T47D (cell line): ENCODE measurements around the gene BTBD2.

ENCODE experiments used
- DNase-seq, 2 experiments: peaks; one replicate each; pipeline versions ENCODE4 v3.0.0 to v3.0.0-alpha.2; 2011 to 2012; ENCODE audit warnings: low read depth in 1 of 2, low spot score in 1 of 2
- JUND ChIP-seq: IDR thresholded peaks from 2 replicates; pipeline ENCODE4 v1.6.1; 2012; ENCODE audit warnings: low read depth
- in situ Hi-C: cut with HindIII; loops from 2 replicates; pipeline ENCODE4 v1.10.0; 2016; ENCODE audit warnings: low sequenced_read_pairs, low pct_unique_long_range_greater_than_20kb

Gene BTBD2

DNA sequence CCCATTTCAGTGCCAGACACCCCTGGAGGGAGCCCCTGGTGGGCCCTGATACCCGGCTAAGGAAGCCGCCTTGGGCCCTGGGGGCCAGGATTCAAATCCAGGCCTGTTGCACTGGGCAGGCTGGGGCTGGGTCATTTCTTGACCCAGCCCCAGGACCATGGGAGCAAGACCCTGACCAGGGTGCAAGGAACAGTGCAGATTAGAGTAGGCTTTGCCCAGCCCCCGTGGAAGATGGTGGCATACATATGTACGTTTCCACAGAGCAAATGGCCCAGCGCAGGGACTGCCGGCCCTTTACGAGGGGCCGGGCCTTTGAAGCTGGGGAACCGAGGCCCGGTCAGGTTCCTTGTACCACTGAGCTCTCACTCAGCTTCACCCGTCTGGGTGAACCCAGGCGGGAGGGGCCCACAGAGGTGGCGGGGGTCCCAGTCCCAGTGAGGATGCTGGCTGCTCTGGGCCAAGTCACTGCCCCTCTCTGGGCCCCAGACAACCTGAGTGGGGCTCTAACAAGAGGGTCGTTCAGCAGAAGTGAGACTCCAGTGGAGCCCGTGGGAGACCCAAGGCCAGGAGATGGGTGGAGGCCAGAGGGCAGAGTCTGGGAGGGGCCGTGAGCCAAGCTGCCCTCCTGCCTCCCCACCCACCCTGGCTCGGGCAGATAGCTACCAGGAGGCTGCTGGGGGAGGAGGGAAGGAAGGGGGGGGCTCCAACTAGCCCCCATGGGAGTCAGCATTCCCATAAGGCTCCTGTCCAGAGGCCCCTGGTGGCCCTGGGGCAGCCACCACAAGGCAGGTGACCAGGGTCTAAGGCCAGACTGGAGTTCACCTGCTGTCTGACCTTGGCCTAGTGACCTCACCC lies 32.8 kb upstream of the BTBD2 start:
- TF ChIP-seq JUND = no peak
- no peak for DNase-seq
- in situ Hi-C loops = no loop called here

DNA sequence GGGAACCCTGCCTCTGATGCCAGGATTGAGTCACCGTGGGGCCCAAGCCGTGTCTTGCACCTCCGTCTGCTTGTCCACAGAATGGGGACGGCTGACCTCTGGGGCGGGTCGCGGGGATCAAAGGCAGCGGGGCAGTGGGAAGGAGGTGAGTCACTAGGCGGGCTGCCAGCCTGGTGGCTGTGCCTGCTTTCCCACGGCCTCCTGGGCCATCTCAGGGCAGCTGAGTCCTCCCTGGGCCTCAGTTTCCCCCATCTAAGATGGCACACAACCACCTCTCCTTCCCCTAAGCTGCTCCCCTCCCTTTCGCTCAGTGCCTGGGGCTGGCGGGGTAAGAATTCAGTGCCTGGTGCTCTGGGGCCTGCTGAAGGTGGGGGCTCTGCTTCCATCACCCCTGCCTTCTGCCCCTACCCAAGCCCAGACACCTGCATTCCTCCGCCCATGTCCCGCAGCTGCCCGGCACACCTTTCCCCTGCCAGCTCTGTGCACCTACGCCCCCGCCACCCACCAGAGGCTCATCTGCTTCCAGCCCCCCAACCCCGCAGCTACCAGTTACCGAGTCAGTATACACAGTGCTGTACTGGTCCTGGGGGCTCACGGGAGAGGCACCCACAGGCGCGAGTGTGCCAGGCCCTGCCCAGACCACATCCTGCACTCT lies 32.1 kb upstream of the BTBD2 start:
- no peak for TF ChIP-seq JUND
- no peak for DNase-seq
- in situ Hi-C loops = no loop called here

DNA sequence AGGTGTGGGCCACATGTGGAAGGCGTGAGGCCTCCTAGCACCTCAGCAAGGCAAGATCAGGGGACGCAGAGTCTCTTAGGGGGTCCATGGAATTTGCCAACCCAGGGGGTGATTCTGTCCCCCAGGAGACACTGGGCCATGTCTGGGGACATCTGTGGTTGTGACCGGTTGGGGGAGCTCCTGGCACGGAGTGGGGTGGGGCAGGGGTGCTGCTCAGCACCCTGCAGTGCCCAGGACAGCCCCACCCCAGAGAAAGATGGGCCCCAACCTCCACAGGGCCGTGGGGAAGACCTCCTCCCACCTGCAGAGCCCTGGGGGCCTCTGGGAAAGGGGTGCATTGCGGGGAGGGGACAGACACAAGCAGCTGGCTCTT lies 31.5 kb upstream of the BTBD2 start:
- in situ Hi-C loops = no loop called here
- TF ChIP-seq JUND = no peak
- no peak for DNase-seq

DNA sequence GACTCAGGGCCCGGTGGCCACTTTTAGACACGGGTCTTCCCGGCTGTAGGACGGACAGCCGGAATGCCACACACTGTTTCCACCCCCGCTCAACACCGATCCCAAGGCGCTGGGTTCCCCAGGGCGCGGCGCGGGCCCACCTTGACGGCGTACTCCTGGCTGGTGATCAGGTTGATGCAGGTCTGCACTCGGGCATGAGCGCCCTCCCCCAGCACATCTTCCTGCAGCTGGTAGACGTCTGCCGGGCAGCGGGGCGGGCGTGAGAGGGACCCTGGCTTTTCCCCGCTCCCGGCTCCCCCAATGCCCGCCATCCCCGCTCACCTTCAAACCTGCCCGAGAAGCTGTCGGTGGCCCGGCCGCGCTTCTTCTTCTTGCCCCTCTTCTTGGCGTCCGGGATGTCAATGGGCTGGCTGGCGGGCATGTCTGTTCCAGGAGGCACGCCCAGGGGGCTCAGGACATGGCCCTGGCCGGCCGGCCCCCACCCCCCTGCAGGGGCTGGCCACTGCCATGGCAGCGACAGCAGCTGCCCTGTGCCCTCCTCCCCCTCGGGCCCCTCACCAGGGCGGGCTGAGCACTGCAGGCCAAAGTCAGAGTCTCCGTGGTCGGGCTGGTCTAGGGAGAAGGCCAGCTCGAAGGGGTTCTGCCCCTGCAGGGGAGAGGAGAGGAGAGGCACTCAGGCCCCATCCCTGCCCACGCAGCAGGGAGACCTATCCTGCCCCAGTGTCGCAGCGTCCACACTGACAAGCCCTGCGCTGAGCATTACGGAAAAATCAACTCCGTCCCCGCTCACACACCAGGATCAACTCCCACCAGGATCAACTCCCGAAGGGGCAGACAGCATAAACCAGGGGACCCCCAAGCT lies 30.8 kb upstream of the BTBD2 start:
- in situ Hi-C loops = no loop called here
- DNase-seq = no peak
- TF ChIP-seq JUND = no peak

DNA sequence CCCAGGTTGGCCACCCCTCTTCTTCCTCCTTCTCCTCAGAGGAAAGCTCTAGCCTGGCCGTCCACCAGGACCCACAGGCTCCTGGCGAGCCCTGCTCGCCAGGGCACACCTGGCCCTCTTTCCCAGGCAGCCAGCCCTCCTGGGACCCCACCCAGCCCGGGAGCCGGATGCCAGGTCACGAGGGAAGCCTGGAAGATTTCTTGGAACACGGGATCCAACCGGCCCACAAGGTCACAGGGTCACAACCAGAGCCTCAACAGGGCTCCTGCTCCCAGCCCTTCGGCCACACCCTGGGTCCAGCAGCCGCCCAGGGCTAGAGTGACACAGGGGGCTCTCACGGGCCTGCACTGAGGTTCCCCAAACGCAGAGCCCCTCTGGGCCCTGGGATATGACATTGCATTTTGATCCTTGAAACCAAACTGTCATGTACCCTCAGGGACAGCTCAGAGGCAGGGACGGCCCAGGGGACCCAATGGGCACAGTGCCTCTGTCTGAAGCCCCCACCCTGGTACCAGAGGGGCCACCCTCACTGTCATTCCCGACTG lies 30.1 kb upstream of the BTBD2 start:
- in situ Hi-C loops = no loop called here
- TF ChIP-seq JUND = no peak
- no peak for DNase-seq

DNA sequence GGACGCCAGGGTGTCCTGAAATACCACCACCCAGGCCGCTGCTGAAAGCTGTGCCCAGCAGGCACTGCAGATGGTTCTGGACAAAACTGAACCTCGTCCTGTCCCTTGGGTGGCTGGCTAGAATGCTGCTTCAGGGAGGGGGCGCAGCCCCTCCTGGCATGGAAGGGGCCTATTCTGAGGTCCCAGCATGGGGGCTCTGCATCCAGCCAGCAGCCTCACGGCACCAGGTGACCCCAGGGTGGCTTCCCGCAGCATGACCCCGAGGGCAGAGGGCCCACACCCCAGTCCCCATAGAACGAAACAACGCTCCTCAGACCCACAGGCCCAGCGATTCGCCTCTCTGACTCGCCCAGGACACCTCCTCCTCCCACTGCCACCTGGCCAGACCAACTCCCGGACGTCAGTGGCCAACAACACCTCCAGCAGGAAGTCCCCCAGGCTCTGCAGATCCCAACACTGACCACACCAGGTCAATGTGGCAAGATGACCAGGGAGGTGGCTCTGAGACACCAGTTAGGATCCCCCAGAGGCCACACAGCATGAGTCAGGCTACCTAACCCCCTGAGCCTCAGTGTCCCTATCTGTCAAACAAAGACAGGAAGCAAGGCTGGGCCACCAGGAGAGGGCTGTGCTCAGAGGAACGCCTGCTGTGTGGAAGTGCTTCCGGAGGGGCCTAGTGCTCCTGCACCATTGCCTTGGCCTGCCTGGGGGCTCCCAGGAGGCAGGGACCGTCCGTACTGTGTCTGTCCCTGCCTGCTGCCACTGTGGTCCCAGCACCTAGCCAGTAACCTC lies 29.4 kb upstream of the BTBD2 start:
- DNase-seq = no peak
- TF ChIP-seq JUND = no peak
- in situ Hi-C loops = no loop called here

DNA sequence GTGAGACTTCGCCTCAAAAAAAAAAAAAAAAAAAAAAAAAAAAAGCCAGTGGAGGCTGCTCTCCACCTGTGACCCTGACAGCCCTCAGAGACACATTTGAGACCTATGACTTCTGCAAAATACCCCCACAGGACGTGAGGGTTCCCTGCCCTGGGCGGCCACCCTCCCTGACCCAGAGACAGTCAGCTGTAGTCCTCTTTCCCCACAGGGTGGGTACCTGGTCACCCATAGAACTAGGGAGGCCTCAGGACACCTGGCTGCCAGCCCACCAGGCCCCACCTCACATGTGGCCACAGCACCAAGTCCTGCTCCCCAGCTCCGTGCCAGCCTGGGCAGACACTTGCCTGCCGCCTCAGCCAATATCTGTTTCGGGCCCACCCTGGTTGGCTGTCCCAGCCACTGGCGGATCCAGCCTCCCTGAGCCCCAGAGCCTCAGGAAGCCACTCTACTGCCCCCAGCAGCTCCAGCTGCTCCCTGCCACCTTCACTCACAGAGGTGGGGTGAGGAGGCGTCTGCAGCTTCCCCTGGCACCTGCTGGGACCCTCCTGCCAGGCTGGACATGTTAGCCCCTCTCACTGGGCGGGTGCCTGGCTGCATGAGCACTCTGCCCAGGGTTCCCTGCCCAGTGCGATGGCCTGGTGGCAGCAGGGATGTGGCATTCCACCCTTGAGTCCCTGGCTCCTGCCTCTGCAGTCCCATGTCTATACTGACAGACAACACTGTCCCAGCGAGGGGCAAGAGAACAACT lies 28.6 kb upstream of the BTBD2 start:
- in situ Hi-C loops = no loop called here
- TF ChIP-seq JUND = no peak
- DNase-seq = no peak

DNA sequence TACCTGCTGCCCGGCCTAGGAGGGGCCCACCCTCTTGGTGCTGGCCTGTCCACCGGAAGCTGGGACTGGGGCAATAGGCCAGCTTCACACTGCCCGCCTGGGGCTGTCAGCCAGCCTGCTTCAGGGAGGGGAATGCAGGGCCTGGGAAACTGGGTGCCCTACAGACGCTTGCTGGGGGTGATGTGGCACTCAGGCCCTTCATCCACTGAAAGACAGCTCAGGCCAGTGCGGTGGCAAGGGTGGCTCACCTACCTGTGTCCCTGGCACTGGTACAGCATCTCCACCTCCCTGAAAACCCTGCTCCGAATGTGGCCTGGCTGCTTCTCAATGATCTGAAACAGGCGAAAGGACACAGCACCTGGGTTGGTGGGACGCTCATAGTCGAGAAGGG lies 27.7 kb upstream of the BTBD2 start:
- DNase-seq = no peak
- no peak for TF ChIP-seq JUND
- in situ Hi-C loops = no loop called here

DNA sequence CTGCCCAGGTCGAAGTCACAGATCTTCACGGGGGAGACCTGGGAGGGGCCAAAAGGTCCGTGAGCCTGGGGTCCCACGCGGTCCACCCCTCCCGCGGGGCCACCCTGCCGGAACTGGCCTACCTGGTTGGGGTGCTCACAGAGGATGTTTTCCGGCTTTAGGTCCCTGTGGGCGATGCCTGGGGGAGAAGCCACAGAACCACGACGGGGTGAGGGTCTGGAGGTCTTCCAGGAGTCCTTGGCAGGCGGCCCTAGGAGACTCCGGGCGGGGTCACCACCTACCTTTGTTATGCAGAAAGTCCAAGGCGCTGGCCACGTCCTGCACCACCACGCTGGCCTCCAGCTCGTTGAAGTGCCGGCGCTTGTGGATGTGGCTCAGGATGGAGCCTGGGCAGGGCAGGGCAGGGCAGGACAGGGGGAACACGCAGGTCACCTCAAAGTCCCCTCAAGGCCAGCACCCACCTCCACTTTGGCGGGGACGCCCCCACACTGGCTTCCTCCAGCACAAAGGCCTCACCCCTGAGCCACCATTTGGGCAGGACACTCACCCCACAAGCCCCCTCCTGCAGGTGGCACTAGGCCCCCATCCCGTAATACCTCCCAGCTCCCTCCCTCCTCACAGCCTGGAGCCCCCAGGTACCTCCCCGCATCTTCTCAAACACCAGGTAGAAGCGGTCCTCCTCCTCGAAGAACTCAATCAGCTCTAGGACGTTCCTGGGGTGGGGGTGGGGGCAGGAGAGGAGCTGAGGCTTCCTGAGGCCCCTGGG lies 27.2 kb upstream of the BTBD2 start:
- in situ Hi-C loops = no loop called here
- DNase-seq = peak in 1 of 2 experiments; percentile 49
- no peak for TF ChIP-seq JUND

DNA sequence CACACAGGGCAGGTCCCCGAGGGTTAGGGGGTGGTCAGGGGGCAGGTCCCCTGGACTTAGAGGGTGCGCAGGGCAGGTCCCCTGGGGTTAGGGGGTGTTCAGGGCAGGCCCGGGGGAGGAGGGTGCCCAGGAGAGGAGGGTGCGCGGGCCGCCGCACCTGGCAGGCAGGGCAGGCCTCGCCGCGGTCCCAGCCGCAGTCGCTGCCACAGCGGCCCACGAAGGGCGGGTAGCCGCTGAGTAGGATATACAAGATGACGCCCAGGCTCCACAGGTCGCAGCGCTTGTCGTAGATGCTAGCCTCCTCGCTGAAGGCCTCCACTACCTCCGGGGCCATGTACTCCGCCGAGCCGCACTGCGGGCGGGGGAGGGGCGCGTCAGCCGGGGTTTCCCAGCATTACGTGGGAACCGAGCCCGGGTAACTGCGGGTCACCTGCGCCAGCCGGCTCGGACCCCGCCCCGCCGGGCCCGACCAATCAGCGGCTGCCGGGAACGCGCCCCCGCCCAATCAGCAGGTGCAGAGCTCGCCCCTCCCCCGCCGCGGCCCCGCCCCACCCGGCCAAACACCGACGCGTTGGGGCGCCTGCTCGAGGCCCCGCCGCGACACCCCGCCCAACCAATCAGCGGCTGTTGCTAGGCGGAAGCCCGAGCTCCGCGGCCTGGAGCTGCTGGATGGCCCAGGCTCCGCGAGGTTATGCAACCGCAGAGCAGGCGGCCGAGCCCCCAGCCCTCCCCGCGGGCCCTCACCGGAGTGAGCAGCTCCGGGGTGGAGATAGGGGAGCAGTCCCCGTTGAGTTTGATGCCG lies 26.4 kb upstream of the BTBD2 start:
- no peak for TF ChIP-seq JUND
- in situ Hi-C loops = no loop called here
- DNase-seq = peak; percentile 95 to 96
